Caki2 (cell line): Measurements from ENCODE around the gene KATNB1. TPM values are rescaled to one million over a fixed set of nuclear protein-coding genes. Genes with fewer than 3 reads are reported as not detected.
"Not testable (repeated sequence)": the region's sequence is repeated elsewhere in the genome, so short reads cannot be mapped to it uniquely, and the experiment has no call there.

Experiments used
- DNase-seq: peaks from one replicate; pipeline ENCODE4 v3.0.0-alpha.2; 2015; ENCODE audit warnings: low read depth
- in situ Hi-C: cut with HindIII; loops from 2 replicates; pipeline ENCODE4 v1.10.0; 2016; ENCODE audit warnings: low sequenced_read_pairs, low pct_unique_long_range_greater_than_20kb, mixed read lengths
- total RNA-seq: library from RNA; depleted of rRNA; stranded (reverse); fragments of >200 nt; shearing (Covaris generic); gene quantifications from 2 replicates; pipeline ENCODE4 v1.2.3, GENCODE V29; 2014; ENCODE audit warnings: low replicate concordance

The KATNB1 gene
- total RNA-seq, 1 experiment from 2014 or later = 42.3 TPM

DNA sequence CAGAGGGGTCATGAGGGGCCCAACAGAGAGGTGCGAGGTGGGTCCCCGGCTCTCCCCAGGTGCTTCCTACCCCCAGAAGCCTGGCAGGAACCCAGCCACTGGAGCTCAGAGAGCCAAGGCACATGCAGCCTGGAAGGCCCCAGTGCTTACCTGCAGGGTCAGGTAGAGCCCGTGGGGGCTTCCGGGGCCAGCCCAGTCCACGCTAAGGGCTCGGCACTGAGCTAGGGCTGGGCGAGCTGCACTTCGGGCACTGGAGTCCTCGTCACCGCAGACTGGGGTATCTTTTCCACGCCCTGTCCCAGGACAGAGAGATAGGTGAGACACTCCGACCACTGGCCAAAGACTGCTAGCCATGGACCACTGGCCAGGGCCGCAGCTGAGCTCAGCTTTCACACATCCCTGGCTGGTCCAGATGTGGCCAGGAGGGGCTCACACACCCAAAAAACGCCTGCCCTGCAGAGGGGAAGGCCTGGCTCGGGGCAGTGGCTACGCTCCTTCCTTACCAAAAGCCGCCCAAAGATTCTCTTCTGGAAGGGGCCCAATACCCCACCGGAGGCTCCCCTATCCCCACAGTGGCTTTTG, 59.4 kb downstream of the KATNB1 start:
- in situ Hi-C loops = no loop called here
- no peak for DNase-seq

DNA sequence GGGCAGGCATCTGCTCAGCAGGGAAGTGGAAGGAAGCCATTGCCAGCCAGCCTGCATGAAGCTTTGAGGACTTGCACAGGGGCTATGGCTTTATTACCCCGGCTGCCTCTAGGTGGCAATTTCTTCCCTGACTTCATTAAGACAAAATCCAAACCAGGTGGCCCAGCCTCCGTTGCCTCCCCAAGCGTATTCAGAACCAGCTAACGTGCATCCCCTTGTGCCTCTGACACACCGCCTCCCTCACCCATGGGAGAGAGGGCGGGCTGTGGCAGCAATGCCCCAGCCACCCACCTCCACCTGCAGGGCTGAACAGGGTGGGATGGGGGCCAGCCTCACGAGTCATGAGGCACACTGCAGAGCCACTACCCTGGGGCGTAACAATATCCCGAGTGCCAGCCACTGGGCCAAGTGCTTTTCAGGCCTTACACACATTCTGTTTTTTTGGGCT, 59.9 kb downstream of the KATNB1 start:
- in situ Hi-C loops = no loop called here

GRCh38 chr16:57796014-57796413, 60.4 kb downstream of the KATNB1 start:
- DNase-seq, in situ Hi-C loops: not testable (repeated sequence)

More for the DNA sequence above, 59.9 kb downstream of the KATNB1 start:
- peak; percentile 75 for DNase-seq

GRCh38 chr16:57797216-57797525, 61.6 kb downstream of the KATNB1 start:
- DNase-seq = no peak
- in situ Hi-C loops = no loop called here

- DNase-seq = peak; percentile 84
- in situ Hi-C loops = no loop called here
Measured at GRCh38 chr16:57797526-57798266, 62.1 kb downstream of the KATNB1 start.

GRCh38 chr16:57798267-57798810, 62.8 kb downstream of the KATNB1 start:
- in situ Hi-C loops = no loop called here
- no peak for DNase-seq

- no peak for DNase-seq
- in situ Hi-C loops = no loop called here
Measured at GRCh38 chr16:57798953-57799599, 63.5 kb downstream of the KATNB1 start.

DNA sequence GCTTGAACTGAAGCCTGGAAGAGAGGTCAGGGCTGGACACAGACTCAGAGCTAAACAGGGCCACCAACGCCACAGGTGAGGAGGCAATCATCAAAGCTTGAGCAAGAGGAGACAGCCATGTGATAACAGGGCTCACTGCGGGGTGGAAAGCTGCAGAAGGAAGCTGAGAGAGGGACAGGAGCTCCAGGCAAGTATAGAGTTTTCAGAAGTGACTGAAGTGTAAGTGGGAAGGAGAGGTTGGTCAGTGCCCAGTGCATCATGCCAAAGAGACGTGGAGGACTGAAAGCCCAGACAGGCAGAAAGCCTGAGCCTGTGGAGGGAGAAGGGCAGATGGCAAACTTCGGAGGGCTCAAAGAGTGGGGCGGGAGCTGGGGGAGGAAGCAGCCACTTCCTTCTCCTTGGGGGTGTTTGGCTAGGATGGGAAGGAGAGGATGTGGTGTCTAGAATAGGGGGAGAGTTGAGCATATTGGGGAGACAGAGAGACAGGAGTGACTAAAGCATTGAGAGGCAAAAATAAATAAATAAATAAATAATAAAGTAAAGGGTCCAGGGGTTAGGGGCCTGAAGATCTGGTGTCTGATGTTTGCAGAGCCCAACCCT, 64.1 kb downstream of the KATNB1 start:
- in situ Hi-C loops = no loop called here

DNA sequence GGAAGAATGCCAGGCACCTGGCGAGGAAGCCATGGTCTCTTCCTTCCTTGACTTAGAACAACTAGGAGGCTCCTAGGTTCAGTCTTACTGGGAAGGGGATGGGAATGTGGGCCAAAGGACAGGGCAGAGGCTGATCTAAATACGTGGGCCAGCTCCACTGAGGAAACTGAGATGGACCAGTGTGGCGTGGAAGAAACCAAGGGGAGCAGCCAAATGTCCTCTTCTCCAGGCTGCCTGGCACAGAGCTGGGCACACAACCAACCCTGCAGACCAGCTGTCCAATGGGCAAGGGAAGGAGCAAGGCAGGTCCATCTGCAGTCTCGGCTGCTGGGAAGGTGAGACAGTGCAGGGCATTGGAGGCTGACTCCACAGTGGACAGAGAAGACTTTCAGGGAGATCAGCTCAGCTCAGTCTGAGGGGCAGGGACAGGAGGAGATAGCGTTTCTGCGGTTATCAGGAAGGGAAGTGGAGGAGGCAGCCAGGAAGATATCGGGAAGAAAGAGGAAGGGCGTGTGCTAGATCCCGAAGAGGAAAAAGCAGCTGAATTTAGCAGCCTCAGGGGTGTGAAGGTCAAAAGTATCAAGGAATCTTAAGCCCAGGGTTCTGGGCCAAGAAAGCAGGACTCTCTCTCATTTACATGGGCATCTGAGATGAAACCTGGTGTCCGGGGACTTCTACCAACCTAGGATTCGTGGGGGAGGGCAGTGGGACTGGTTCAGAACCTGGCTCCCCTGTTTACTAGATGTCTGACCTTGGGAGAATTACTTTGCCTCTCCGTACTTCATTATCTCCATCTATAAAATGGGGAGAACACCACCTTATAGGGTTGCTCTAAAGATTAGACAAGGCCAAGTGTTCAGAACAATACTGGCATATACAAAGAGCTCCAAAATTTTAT, 64.9 kb downstream of the KATNB1 start:
- DNase-seq = no peak
- in situ Hi-C loops = no loop called here

More for the DNA sequence above, 64.1 kb downstream of the KATNB1 start:
- DNase-seq = no peak

- DNase-seq = peak; percentile 39
- in situ Hi-C loops = no loop called here
Measured at GRCh38 chr16:57801098-57801808, 65.7 kb downstream of the KATNB1 start.

- DNase-seq = no peak
- in situ Hi-C loops = no loop called here
Measured at GRCh38 chr16:57801809-57802340, 66.3 kb downstream of the KATNB1 start.

DNA sequence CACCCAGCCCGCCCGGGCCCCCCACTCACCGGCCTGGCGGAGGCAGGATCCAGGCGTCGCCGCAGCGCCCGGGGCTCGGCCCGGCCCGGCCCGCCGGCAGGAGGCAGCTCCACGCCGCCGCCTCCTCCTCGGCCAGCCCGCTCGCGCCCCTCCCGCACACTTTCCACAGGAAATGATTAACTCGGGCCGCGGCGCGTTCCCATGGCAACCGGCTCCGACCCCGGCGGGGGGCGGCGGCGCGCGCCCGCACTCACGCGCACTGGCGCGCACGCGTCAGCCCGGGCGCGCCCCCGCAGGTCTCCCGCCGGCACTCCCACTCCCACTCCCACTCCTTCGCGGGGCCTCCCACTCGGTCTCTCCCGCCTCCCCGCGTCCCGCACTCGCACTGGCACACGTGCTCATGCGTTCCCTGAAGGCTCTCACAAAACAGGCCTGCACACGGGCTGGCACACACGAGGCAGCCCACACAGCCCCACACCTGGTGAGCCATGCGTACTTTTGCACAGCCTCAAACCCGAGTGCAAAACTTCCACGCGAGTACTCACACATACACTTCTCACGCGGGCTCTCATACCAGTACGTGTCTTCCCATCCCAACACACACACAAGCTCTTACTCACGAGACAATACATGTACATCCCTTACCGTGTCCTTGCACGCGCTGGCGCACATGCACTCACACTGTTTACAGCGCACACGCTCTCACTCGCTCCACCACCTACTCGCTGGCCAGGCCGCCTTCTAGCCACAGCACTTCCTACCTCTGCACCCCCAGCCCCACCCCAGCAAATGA, 67.0 kb downstream of the KATNB1 start, which contains the start of gene KIFC3:
Gene KIFC3 (minus strand): TSS at position 151 of the 793 bp plus-strand sequence. CDS start 4,248 bp downstream, outside the sequence.
- peak; percentile 78 for DNase-seq
- in situ Hi-C loops = no loop called here

DNA sequence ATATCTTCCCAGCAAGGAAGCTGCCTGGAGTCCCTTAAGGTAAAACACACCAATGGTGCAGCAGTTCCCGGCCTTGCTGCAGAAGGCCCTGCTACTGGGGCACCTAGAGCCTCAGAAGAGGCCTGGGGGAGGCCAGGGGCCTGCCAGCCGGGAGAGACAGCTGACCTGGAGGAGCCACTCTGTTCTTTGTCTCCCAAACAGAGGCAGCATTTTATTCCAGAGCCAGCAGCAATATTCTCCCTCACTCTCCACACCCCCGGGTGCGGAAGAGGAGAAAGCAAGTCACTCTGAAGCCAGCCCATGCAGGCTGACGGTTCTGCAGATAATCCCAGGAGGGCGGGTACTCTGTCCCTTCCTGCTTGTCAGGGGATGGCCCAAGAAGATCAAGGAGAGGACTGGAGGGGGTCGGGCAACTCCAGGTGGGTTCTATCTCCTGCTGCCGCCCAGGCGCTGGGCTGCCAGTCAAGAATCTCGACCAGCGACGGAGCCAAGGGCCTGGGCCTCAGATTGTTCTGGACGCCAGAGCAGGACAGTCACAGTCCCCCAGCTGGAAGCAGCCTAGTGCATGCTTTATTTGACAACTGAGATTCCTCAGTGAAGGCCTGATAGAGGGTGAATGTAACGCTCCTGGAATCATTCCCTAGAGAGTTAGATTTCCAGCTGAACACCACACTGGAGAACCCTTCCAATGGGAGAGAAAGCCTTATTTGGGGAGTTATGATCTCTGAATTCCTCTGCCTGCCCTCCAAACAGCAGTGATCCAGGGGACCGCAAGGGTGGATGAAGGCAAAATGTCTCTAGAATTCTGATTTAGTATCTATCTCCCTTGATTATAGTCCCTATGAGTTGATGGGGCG, 67.8 kb downstream of the KATNB1 start:
- in situ Hi-C loops = no loop called here
- DNase-seq = no peak

DNA sequence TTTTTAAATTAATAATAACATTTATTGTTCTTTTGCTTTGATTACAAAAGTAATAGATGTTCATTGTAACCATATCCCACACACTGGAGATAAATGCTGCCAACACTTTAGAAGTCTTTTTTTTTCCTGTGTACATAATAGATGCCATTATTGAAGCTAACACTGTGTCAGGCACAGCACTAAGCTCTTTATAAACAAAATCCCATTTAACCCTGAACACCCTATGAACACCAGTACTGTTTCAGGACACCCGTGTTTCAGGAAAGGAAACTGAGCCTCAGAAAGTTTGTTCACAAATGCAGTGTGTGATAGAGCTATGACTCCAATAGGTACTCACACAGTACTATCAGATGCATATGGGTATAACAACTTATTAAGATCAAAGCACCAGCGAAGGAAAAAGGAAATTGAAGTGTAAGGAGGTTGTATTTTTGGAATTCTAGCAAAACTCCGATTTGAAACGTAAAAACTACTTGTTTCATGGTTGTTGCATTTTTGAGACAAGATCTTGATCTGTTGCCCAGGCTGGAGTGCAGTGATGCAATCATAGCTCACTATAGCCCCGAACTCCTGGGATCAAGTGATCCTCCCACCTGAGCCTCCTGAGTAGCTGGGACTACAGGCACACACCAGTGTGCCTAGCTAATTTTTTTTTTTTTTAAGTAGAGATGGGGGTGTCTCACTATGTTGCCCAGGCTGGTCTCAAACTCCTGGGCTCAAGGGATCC, 68.7 kb downstream of the KATNB1 start:
- DNase-seq = no peak
- in situ Hi-C loops = no loop called here

DNA sequence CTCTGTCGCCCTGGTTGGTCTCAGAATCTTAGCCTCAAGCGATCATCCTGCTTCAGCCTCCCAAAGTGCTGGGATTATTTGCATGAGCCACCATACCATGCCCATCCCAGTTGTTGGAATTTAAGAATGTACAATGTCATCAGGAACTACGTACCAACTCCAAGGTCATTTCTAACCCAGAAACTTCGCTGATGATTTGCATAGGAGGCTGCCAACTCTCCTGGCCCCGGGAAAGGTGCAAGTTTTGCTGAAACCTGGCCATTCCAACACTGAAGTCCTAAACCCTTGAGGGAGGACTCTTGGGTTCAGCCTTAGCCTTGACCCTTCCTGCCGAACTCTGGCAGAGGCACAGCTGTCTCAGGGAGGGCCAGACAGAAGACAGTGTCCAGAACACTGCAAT, 69.6 kb downstream of the KATNB1 start:
- in situ Hi-C loops = no loop called here
- DNase-seq = no peak
